A673 (cell line): ENCODE data around the gene GRHL3.

Experiments used
- EZH2 ChIP-seq: fragments of 200-600 bp; sonication (generic); IDR thresholded peaks from 2 replicates; pipeline ENCODE4 v1.6.1; 2017; ENCODE audit warnings: borderline replicate concordance, low read depth, mild to moderate bottlenecking, mixed read lengths, antibody characterized with exemption, low read length; ENCODE audit not compliant: poor library complexity, severe bottlenecking
- TF ChIP-seq, protein P1 (sequence below): fragments of 300-800, 200-600 bp; sonication (generic); conservative IDR thresholded peaks from 2 replicates; pipeline ENCODE4 v1.5.1; 2017; ENCODE audit warnings: low read depth, mild to moderate bottlenecking, antibody characterized with exemption, low read length, moderate library complexity, mixed read lengths

DNA sequence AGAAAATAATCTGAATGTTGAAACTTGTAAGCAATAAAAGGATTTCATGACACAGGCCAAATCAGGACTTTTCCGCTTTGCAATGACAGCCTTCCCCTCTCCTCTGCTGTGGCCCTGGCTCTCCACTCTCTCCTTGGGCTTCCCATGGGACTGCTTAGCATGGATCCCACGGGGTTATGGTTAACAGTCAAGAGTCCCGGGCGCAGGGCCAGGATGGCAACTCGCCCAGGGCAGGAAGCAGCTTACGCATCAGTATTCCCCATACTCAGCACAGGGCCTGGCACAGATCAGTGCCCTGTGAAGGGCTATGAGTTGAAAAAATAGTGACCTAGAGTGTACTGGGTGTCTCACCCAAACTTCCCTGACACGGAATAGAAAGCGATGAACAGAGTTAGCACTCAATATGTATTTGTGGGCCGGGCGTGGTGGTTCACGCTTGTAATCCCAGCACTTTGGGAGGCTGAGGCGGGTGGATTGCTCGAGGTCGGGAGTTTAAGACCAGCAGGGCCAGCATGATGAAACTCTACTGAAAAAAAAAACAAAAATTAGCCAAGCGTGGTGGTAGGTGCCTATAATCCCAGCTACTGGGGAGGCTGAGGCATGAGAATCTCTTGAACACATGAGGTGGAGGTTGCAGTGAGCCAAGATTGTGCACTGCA, 29.1 kb upstream of the GRHL3 start:
- TF ChIP-seq, protein P1, sequence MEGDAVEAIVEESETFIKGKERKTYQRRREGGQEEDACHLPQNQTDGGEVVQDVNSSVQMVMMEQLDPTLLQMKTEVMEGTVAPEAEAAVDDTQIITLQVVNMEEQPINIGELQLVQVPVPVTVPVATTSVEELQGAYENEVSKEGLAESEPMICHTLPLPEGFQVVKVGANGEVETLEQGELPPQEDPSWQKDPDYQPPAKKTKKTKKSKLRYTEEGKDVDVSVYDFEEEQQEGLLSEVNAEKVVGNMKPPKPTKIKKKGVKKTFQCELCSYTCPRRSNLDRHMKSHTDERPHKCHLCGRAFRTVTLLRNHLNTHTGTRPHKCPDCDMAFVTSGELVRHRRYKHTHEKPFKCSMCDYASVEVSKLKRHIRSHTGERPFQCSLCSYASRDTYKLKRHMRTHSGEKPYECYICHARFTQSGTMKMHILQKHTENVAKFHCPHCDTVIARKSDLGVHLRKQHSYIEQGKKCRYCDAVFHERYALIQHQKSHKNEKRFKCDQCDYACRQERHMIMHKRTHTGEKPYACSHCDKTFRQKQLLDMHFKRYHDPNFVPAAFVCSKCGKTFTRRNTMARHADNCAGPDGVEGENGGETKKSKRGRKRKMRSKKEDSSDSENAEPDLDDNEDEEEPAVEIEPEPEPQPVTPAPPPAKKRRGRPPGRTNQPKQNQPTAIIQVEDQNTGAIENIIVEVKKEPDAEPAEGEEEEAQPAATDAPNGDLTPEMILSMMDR: no peak
- no peak for TF ChIP-seq EZH2
